Measurements from ENCODE around the gene ADAT3. TPM values are rescaled to one million over a fixed set of nuclear protein-coding genes. Genes with fewer than 3 reads are reported as not detected.

The ADAT3 gene
- polyA plus RNA-seq, 2 of the 4 experiments (the other 2 are of a cell fraction), result 0.66 to 5.6 TPM

Other genes with a start within 250 kb of the ADAT3 start
- not detected in 2 replicates for gene ONECUT3, start 151.9 kb upstream of the ADAT3 start, polyA plus RNA-seq (2011; rRNA removed)
- gene ONECUT3, start 151.9 kb upstream of the ADAT3 start, polyA plus RNA-seq (2017; fragmentation: RNase III; extraction: RNeasy Plus Mini Kit Qiagen cat#74134 plus additional on column Dnase treatment), result 0.01 TPM in 1 of 3 replicates, not detected in the others
- 2.7 and 4.7 TPM in 2 replicates for gene ATP8B3, start 93.1 kb upstream of the ADAT3 start, polyA plus RNA-seq (2011; rRNA removed)
- gene ATP8B3, start 93.1 kb upstream of the ADAT3 start, polyA plus RNA-seq (2017; fragmentation: RNase III; extraction: RNeasy Plus Mini Kit Qiagen cat#74134 plus additional on column Dnase treatment), result 3.2 to 4.2 TPM (median 3.9 TPM) in 3 replicates
- 5.6 and 7.3 TPM in 2 replicates for gene REXO1, start 56.9 kb upstream of the ADAT3 start, polyA plus RNA-seq (2011; rRNA removed)
- 13.8 to 15.6 TPM (median 14.5 TPM) in 3 replicates for gene REXO1, start 56.9 kb upstream of the ADAT3 start, polyA plus RNA-seq (2017; fragmentation: RNase III; extraction: RNeasy Plus Mini Kit Qiagen cat#74134 plus additional on column Dnase treatment)
- gene KLF16, start 41.8 kb upstream of the ADAT3 start, polyA plus RNA-seq (2011; rRNA removed), result 4.1 and 5.8 TPM in 2 replicates
- 23.9 to 28.0 TPM (median 25.7 TPM) in 3 replicates for gene KLF16, start 41.8 kb upstream of the ADAT3 start, polyA plus RNA-seq (2017; fragmentation: RNase III; extraction: RNeasy Plus Mini Kit Qiagen cat#74134 plus additional on column Dnase treatment)
- gene ABHD17A, start 19.9 kb upstream of the ADAT3 start, polyA plus RNA-seq (2011; rRNA removed), result 12.8 and 14.8 TPM in 2 replicates
- 20.9 to 23.1 TPM (median 21.7 TPM) in 3 replicates for gene ABHD17A, start 19.9 kb upstream of the ADAT3 start, polyA plus RNA-seq (2017; fragmentation: RNase III; extraction: RNeasy Plus Mini Kit Qiagen cat#74134 plus additional on column Dnase treatment)
- 7.6 and 11.9 TPM in 2 replicates for gene SCAMP4, start within 50 bp of the ADAT3 start, polyA plus RNA-seq (2011; rRNA removed)
- gene SCAMP4, start within 50 bp of the ADAT3 start, polyA plus RNA-seq (2017; fragmentation: RNase III; extraction: RNeasy Plus Mini Kit Qiagen cat#74134 plus additional on column Dnase treatment), result 60.9 to 63.4 TPM (median 63.0 TPM) in 3 replicates
- gene CSNK1G2, start 35.8 kb downstream of the ADAT3 start, polyA plus RNA-seq (2011; rRNA removed), result 14.4 and 15.5 TPM in 2 replicates
- gene CSNK1G2, start 35.8 kb downstream of the ADAT3 start, polyA plus RNA-seq (2017; fragmentation: RNase III; extraction: RNeasy Plus Mini Kit Qiagen cat#74134 plus additional on column Dnase treatment), result 36.9 to 43.7 TPM (median 42.0 TPM) in 3 replicates
- 16.3 and 19.0 TPM in 2 replicates for gene BTBD2, start 110.3 kb downstream of the ADAT3 start, polyA plus RNA-seq (2011; rRNA removed)
- 26.7 to 32.7 TPM (median 29.6 TPM) in 3 replicates for gene BTBD2, start 110.3 kb downstream of the ADAT3 start, polyA plus RNA-seq (2017; fragmentation: RNase III; extraction: RNeasy Plus Mini Kit Qiagen cat#74134 plus additional on column Dnase treatment)
- gene MKNK2, start 145.8 kb downstream of the ADAT3 start, polyA plus RNA-seq (2011; rRNA removed), result 56.7 and 58.4 TPM in 2 replicates
- gene MKNK2, start 145.8 kb downstream of the ADAT3 start, polyA plus RNA-seq (2017; fragmentation: RNase III; extraction: RNeasy Plus Mini Kit Qiagen cat#74134 plus additional on column Dnase treatment), result 38.8 to 55.4 TPM (median 48.3 TPM) in 3 replicates
- gene MOB3A, start 190.9 kb downstream of the ADAT3 start, polyA plus RNA-seq (2011; rRNA removed), result 10.9 and 12.9 TPM in 2 replicates
- gene MOB3A, start 190.9 kb downstream of the ADAT3 start, polyA plus RNA-seq (2017; fragmentation: RNase III; extraction: RNeasy Plus Mini Kit Qiagen cat#74134 plus additional on column Dnase treatment), result 8.4 to 9.1 TPM (median 8.7 TPM) in 3 replicates
- 0.36 and 0.70 TPM in 2 replicates for gene IZUMO4, start 191.5 kb downstream of the ADAT3 start, polyA plus RNA-seq (2011; rRNA removed)
- 1.0 to 1.8 TPM (median 1.0 TPM) in 3 replicates for gene IZUMO4, start 191.5 kb downstream of the ADAT3 start, polyA plus RNA-seq (2017; fragmentation: RNase III; extraction: RNeasy Plus Mini Kit Qiagen cat#74134 plus additional on column Dnase treatment)
- gene AP3D1, start 246.2 kb downstream of the ADAT3 start, polyA plus RNA-seq (2011; rRNA removed), result 44.4 and 64.8 TPM in 2 replicates
- gene AP3D1, start 246.2 kb downstream of the ADAT3 start, polyA plus RNA-seq (2017; fragmentation: RNase III; extraction: RNeasy Plus Mini Kit Qiagen cat#74134 plus additional on column Dnase treatment), result 61.0 to 67.2 TPM (median 66.9 TPM) in 3 replicates